CD14-positive monocyte (primary cell): Measurements from ENCODE around the gene PHETA2. TPM values are rescaled to one million over a fixed set of nuclear protein-coding genes. Genes with fewer than 3 reads are reported as not detected.
"Not testable (repeated sequence)": the region's sequence is repeated elsewhere in the genome, so short reads cannot be mapped to it uniquely, and the experiment has no call there.

ENCODE experiments used
- DNase-seq, 3 donors: peaks; one replicate each; pipeline ENCODE4 v3.0.0-alpha.2; 2011 to 2022
- H2AFZ ChIP-seq: 2 replicates; pipeline ENCODE4 v1.6.0; 2012; ENCODE audit warnings: mild to moderate bottlenecking, low read depth, low read length, inconsistent platforms; ENCODE audit not compliant: insufficient read depth, poor library complexity, severe bottlenecking
- H3K27ac ChIP-seq, 2 donors: 1 replicate in 1 of 2; 2 replicates in 1 of 2; pipeline ENCODE4 v1.5.1; 2012 to 2013; ENCODE audit warnings: low read length in 2 of 2, control low read depth in 1 of 2, inconsistent platforms in 1 of 2, low read depth in 1 of 2, mild to moderate bottlenecking in 1 of 2
- H3K27me3 ChIP-seq, 2 donors: one replicate each; pipeline versions ENCODE4 v1.6.0 to v1.6.1; 2011 to 2013; ENCODE audit warnings: low read length in 2 of 2; ENCODE audit not compliant: control insufficient read depth in 2 of 2, insufficient read depth in 2 of 2
- H3K36me3 ChIP-seq, 2 donors: replicated peaks in 1 of 2; 1 replicate in 1 of 2; 2 replicates in 1 of 2; pipeline versions ENCODE4 v1.5.1 to v1.6.1; 2012 to 2013; ENCODE audit warnings: low read length in 2 of 2, control low read depth in 1 of 2, inconsistent platforms in 1 of 2, mild to moderate bottlenecking in 1 of 2; ENCODE audit not compliant: insufficient read depth in 2 of 2, control insufficient read depth in 1 of 2
- H3K4me1 ChIP-seq, 2 donors: 1 replicate in 1 of 2; 2 replicates in 1 of 2; pipeline versions ENCODE4 v1.5.1 to v1.6.1; 2012 to 2013; ENCODE audit warnings: low read length in 2 of 2, control low read depth in 1 of 2, inconsistent platforms in 1 of 2, mild to moderate bottlenecking in 1 of 2, moderate library complexity in 1 of 2; ENCODE audit not compliant: insufficient read depth in 2 of 2, control insufficient read depth in 1 of 2
- H3K4me2 ChIP-seq: replicated peaks from 2 replicates; pipeline ENCODE3; 2012; ENCODE audit warnings: low read length, moderate library complexity, mild to moderate bottlenecking; ENCODE audit not compliant: poor library complexity, severe bottlenecking; ENCODE audit errors: extremely low read depth
- H3K4me3 ChIP-seq, 3 experiments: fragments of 200-600 bp in 1 of 3; sonication (generic) in 1 of 3; replicated peaks in 1 of 3; 1 replicate in 2 of 3; 2 replicates in 1 of 3; pipeline ENCODE4 v1.5.1; 2011 to 2013; ENCODE audit warnings: low read length in 3 of 3, mild to moderate bottlenecking in 3 of 3, control low read depth in 2 of 3, low read depth in 2 of 3, inconsistent platforms in 1 of 3, moderate library complexity in 1 of 3
- H3K79me2 ChIP-seq: 2 replicates; pipeline ENCODE4 v1.6.0; 2012; ENCODE audit warnings: mild to moderate bottlenecking, control low read depth, inconsistent platforms, low read length, moderate library complexity; ENCODE audit not compliant: insufficient read depth
- H3K9ac ChIP-seq: 2 replicates; pipeline ENCODE4 v1.6.0; 2017; ENCODE audit warnings: low read length, mild to moderate bottlenecking; ENCODE audit not compliant: insufficient read depth, poor library complexity, severe bottlenecking
- H3K9me3 ChIP-seq, 2 donors: replicated peaks in 1 of 2; 1 replicate in 1 of 2; 2 replicates in 1 of 2; pipeline versions ENCODE4 v1.5.1 to v1.6.1; 2012 to 2013; ENCODE audit warnings: low read length in 2 of 2, control low read depth in 1 of 2; ENCODE audit not compliant: control insufficient read depth in 1 of 2, insufficient read depth in 1 of 2
- H4K20me1 ChIP-seq: 2 replicates; pipeline ENCODE4 v1.6.0; 2012; ENCODE audit warnings: mild to moderate bottlenecking, low read length, control low read depth, moderate library complexity; ENCODE audit not compliant: insufficient read depth
- H3K27ac Mint-ChIP-seq, 7 donors: one replicate each; pipeline ENCODE4 v1.8.0; 2020; ENCODE audit warnings: mild to moderate bottlenecking in 7 of 7, mixed read lengths in 7 of 7, moderate library complexity in 6 of 7, inconsistent platforms in 2 of 7
- H3K27me3 Mint-ChIP-seq, 3 donors: one replicate each; pipeline ENCODE4 v1.8.0; 2021 to 2022; ENCODE audit warnings: low read depth in 3 of 3, mild to moderate bottlenecking in 3 of 3, mixed read lengths in 3 of 3, moderate library complexity in 3 of 3, inconsistent platforms in 1 of 3
- H3K36me3 Mint-ChIP-seq, 2 donors: one replicate each; pipeline ENCODE4 v1.8.0; 2020; ENCODE audit warnings: mixed read lengths in 2 of 2, inconsistent platforms in 1 of 2, mild to moderate bottlenecking in 1 of 2
- H3K4me1 Mint-ChIP-seq: one replicate; pipeline ENCODE4 v1.8.0; 2020; ENCODE audit warnings: mild to moderate bottlenecking, mixed read lengths
- H3K4me3 Mint-ChIP-seq, 2 donors: one replicate each; pipeline ENCODE4 v1.8.0; 2020; ENCODE audit warnings: mild to moderate bottlenecking in 2 of 2, mixed read lengths in 2 of 2, moderate library complexity in 1 of 2
- H3K9me3 Mint-ChIP-seq, 7 donors: one replicate each; pipeline ENCODE4 v1.8.0; 2020 to 2022; ENCODE audit warnings: mixed read lengths in 7 of 7, mild to moderate bottlenecking in 6 of 7, moderate library complexity in 6 of 7, inconsistent platforms in 2 of 7
- WGBS: methylation state at CpG from one replicate; pipeline ENCODE4 v1.1.5; 2013; ENCODE audit warnings: missing lambda C conversion rate; ENCODE audit not compliant: insufficient coverage; 5-methylcytosine and 5-hydroxymethylcytosine counted together
- intact Hi-C, 2 donors: fragments of 100-400 bp; cut with micrococcal nuclease; formaldehyde crosslinking; loops; one replicate each; pipeline versions ENCODE4 v1.15.0 to v1.15.1; 2023
- polyA plus RNA-seq, 3 donors: library from polyadenylated mRNA; depleted of rRNA in 1 of 3; unstranded in 2 of 3; stranded (reverse) in 1 of 3; fragments of 300-500 nt in 2 of 3; fragments of >200 nt in 1 of 3; fragmentation: Illumina TruSeq in 2 of 3; gene quantifications; 1 replicate in 2 of 3; 2 replicates in 1 of 3; pipeline ENCODE4 v1.2.3, GENCODE V29; 2012 to 2021
- TF ChIP-seq, protein P1 (sequence below): fragments of 200-600 bp; IDR thresholded peaks from one replicate; pipeline ENCODE4 v1.8.0; 2022; ENCODE audit warnings: antibody characterized with exemption, mild to moderate bottlenecking

PHETA2 gene
- polyA plus RNA-seq, 3 donors: 2.4 to 3.6 (median 3.3) TPM

DNA sequence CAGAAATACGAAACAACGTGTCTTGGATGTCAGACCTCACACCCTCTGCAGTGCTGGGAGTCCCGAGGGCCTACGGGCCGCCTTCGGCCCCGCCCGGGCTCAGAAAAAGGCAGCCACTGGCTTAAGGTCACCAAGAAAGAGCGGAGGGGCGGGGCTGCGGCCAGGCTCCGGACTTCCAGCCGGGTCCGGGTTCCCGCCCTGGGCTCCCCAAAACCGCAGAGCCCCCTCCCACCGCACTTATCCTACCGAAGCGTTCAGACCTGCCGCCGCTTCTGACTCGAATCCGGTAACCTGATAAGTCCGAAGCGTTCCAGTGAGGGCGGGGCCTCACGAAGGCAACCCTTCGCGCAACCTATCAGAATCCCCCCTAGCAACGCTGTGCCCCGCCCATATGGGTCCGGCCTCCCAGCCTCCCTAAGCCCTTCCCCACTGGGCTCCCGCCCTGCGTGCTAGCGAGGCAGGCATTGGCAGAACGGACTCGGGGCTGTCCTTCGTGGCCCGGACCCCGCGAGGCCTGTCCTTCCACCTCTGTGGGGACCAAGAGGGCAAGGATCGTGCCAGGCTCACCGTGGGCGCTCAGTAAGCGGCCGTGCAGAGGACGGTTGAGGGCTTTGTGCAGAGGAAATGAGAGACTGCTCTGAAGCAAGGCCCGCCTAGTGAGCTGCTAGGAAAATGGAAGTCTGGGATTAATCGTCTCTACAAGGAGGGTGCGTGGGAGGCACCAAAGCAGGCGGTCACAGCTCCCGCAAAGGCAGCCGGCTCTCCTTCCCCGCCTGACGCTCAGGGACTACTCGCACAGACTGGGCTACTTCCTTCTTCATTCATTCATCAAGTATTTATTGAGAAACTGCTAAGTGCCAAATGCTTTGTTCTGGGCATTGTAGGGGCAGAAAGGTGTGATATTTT, 3.3 kb upstream of the PHETA2 start, which contains the start of gene NAGA:
NAGA (minus strand) TSS at position 296 of the 906 bp plus-strand sequence. CDS start 515 bp downstream, outside the sequence.
- peaks cover 0 to 2% (median 0%) of the 10 kb centered on the region in 7 donors for H3K9me3 Mint-ChIP-seq
- H3K27me3 Mint-ChIP-seq: peaks cover 0 to 2% (median 2%) of the 10 kb centered on the region in 3 donors
- H3K27ac Mint-ChIP-seq: peak within 1 kb of the TSS; percentile 91 to 98 (median 96)
- Histone ChIP-seq H3K79me2 (peaks cover 54% of the 10 kb centered on the region), H2AFZ (peak within 1 kb of the TSS; percentile 77), H3K27ac (peak within 1 kb of the TSS; percentile 87), H3K27me3 (no peaks in the 10 kb centered on the region), H3K4me1 (peaks cover 52 to 76% of the 10 kb centered on the region in 2 donors), H3K36me3 (peaks cover 29 to 33% of the 10 kb centered on the region in 2 donors), H3K4me3 (peak within 1 kb of the TSS; percentile 57 to 81 (median 74)), H3K4me2 (peak within 1 kb of the TSS; percentile 77), H3K9ac (peak within 1 kb of the TSS; percentile 66), H4K20me1 (peaks cover 40% of the 10 kb centered on the region), H3K9me3 (no peaks in the 10 kb centered on the region)
- peak within 1 kb of the TSS; percentile 87 to 91 for H3K4me3 Mint-ChIP-seq
- H3K36me3 Mint-ChIP-seq: peaks cover 27 to 32% of the 10 kb centered on the region in 2 donors
- DNase-seq: peak; percentile 91 to 95 (median 94)
- intact Hi-C loops: loop anchor here (5.0 kb wide), 1 partner anchor 73 kb away; the partner anchor contains the start of gene WBP2NL (in 2 of the 2)
- peaks cover 65% of the 10 kb centered on the region for H3K4me1 Mint-ChIP-seq
- WGBS: 0% methylated on average over 55 of the region's 56 CpGs
- TF ChIP-seq, protein P1, sequence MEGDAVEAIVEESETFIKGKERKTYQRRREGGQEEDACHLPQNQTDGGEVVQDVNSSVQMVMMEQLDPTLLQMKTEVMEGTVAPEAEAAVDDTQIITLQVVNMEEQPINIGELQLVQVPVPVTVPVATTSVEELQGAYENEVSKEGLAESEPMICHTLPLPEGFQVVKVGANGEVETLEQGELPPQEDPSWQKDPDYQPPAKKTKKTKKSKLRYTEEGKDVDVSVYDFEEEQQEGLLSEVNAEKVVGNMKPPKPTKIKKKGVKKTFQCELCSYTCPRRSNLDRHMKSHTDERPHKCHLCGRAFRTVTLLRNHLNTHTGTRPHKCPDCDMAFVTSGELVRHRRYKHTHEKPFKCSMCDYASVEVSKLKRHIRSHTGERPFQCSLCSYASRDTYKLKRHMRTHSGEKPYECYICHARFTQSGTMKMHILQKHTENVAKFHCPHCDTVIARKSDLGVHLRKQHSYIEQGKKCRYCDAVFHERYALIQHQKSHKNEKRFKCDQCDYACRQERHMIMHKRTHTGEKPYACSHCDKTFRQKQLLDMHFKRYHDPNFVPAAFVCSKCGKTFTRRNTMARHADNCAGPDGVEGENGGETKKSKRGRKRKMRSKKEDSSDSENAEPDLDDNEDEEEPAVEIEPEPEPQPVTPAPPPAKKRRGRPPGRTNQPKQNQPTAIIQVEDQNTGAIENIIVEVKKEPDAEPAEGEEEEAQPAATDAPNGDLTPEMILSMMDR: no peak

DNA sequence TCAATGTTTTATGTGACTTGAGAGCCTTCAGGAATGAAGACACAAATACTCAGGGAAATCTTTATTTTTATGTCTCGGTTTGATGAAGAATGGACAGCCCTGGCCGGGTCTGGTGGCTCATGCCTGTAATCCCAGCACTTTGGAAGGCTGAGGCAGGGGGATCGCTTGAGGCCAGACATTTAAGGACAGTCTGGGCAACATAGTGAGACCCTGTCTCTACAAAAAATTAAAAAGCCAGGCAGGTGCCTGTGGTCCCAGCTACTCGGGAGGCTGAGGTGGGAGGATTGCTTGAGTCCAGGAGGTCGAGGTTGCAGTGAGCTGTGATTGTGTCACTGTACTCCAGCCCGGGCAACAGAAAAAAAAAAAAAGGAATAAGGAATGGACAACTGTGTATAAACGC, 2.5 kb upstream of the PHETA2 start:
- Mint-ChIP-seq H3K27ac (peak overlapping the region; percentile 91 to 98 (median 96)), H3K4me3 (peak overlapping the region; percentile 87 to 91), H3K36me3 (peaks cover 24 to 26% of the 10 kb centered on the region in 2 donors), H3K4me1 (peaks cover 64% of the 10 kb centered on the region)
- not testable (repeated sequence) for H3K9me3 Mint-ChIP-seq, H3K9ac ChIP-seq, H3K27me3 Mint-ChIP-seq, DNase-seq, H3K27me3 ChIP-seq, H3K9me3 ChIP-seq, H2AFZ ChIP-seq
- peaks cover 52 to 76% of the 10 kb centered on the region in 2 donors for H3K4me1 ChIP-seq
- peak overlapping the region; percentile 77 for H3K4me2 ChIP-seq
- intact Hi-C loops: loop anchor here (5.0 kb wide), 1 partner anchor 74 kb away; the partner anchor contains the start of gene WBP2NL (in 2 of the 2)
- peak overlapping the region; percentile 87 for H3K27ac ChIP-seq
- H3K36me3 ChIP-seq: peaks cover 21 to 26% of the 10 kb centered on the region in 2 donors
- peaks cover 49% of the 10 kb centered on the region for H3K79me2 ChIP-seq
- peak overlapping the region in 2 of 3 experiments; percentile 74 to 81 for H3K4me3 ChIP-seq
- 75% methylated on average over 7 of the region's 7 CpGs for WGBS
- peaks cover 33% of the 10 kb centered on the region for H4K20me1 ChIP-seq
